IMR-90 (cell line): ENCODE results near the gene BCKDK. TPM values are rescaled to one million over a fixed set of nuclear protein-coding genes. Genes with fewer than 3 reads are reported as not detected.
A peak's percentile ranks its signal among the peaks of the same experiment; 100 is the strongest.

Experiments used
- ATAC-seq: fragments of 200-7000 bp; cut with Tn5 transposase; 2 replicates; pipeline ENCODE4 v1.9.1; 2020; ENCODE audit warnings: low read depth, mild to moderate bottlenecking, moderate library complexity
- BruUV-seq: library from RNA; stranded (reverse); fragments of 400-500 nt; replicated peaks from 2 replicates; lab custom pipeline; 2021; lab: Mats Ljungman, UMichigan
- CTCF ChIA-PET: fragments of 300-600 bp; formaldehyde crosslinking; extraction: SDS; loops from one replicate; lab custom pipeline; 2021; ENCODE audit warnings: antibody characterized with exemption; lab: Yijun Ruan, JAX
- POLR2A ChIA-PET: fragments of 300-600 bp; sonication (Branson Sonifier 250); formaldehyde crosslinking; loops from one replicate; lab custom pipeline; 2022; ENCODE audit warnings: antibody characterized with exemption; ENCODE audit not compliant: unreplicated experiment; lab: Charles Lee
- DNase-seq: peaks from one replicate; pipeline ENCODE4 v3.0.0; 2013
- H2AFZ ChIP-seq: replicated peaks from 2 replicates; pipeline ENCODE3; 2013; ENCODE audit warnings: low read length, mild to moderate bottlenecking; ENCODE audit not compliant: poor library complexity
- H2AK5ac ChIP-seq: 2 replicates; pipeline ENCODE4 v1.6.1; 2013; ENCODE audit warnings: low read depth, low read length, inconsistent platforms
- H2AK9ac ChIP-seq: replicated peaks from 2 replicates; pipeline ENCODE3; 2013; ENCODE audit warnings: mild to moderate bottlenecking, low read depth, low read length, moderate library complexity; ENCODE audit not compliant: poor library complexity
- H2BK120ac ChIP-seq: 2 replicates; pipeline ENCODE4 v1.6.1; 2013; ENCODE audit warnings: low read depth, low read length, inconsistent platforms
- H2BK15ac ChIP-seq: 3 replicates; pipeline ENCODE4 v1.6.1; 2013; ENCODE audit warnings: low read depth, low read length, inconsistent platforms
- H2BK20ac ChIP-seq: 2 replicates; pipeline ENCODE4 v1.6.1; 2013; ENCODE audit warnings: low read depth, mild to moderate bottlenecking, inconsistent platforms, low read length, moderate library complexity
- H2BK5ac ChIP-seq: 2 replicates; pipeline ENCODE4 v1.6.1; 2013; ENCODE audit warnings: mild to moderate bottlenecking, low read depth, low read length, inconsistent platforms; ENCODE audit not compliant: poor library complexity, severe bottlenecking
- H3K14ac ChIP-seq: replicated peaks from 2 replicates; pipeline ENCODE4 v1.6.1; 2013; ENCODE audit warnings: low read depth, low read length, inconsistent platforms
- H3K18ac ChIP-seq: 2 replicates; pipeline ENCODE4 v1.6.1; 2013; ENCODE audit warnings: low read depth, low read length, control low read depth
- H3K23ac ChIP-seq: 2 replicates; pipeline ENCODE4 v1.6.1; 2013; ENCODE audit warnings: low read depth, low read length, inconsistent platforms
- H3K27ac ChIP-seq: 2 replicates; pipeline ENCODE4 v1.5.1; 2013; ENCODE audit warnings: mild to moderate bottlenecking, control low read depth, low read length; ENCODE audit not compliant: insufficient read depth
- H3K27me3 ChIP-seq: 2 replicates; pipeline ENCODE4 v1.6.1; 2013; ENCODE audit warnings: low read length; ENCODE audit not compliant: control insufficient read depth, insufficient read depth
- H3K36me3 ChIP-seq: 2 replicates; pipeline ENCODE4 v1.6.1; 2013; ENCODE audit warnings: low read length, mixed read lengths; ENCODE audit not compliant: control insufficient read depth, insufficient read depth
- H3K4ac ChIP-seq: 2 replicates; pipeline ENCODE4 v1.6.1; 2013; ENCODE audit warnings: low read depth, low read length, inconsistent platforms
- H3K4me1 ChIP-seq: 2 replicates; pipeline ENCODE4 v1.6.1; 2013; ENCODE audit warnings: low read length, mixed read lengths; ENCODE audit not compliant: control insufficient read depth, insufficient read depth
- H3K4me2 ChIP-seq: 2 replicates; pipeline ENCODE4 v1.6.1; 2013; ENCODE audit warnings: low read depth, mild to moderate bottlenecking, control low read depth, low read length, moderate library complexity
- H3K4me3 ChIP-seq: 2 replicates; pipeline ENCODE4 v1.5.1; 2013; ENCODE audit warnings: low read depth, mild to moderate bottlenecking, control low read depth, low read length, moderate library complexity; ENCODE audit not compliant: insufficient read depth
- H3K56ac ChIP-seq: 2 replicates; pipeline ENCODE4 v1.6.1; 2013; ENCODE audit warnings: low read length, inconsistent platforms; ENCODE audit not compliant: insufficient read depth; ENCODE audit errors: extremely low read depth
- H3K79me1 ChIP-seq, 2 experiments: 2 replicates each; pipeline ENCODE4 v1.6.1; 2013; ENCODE audit warnings: low read length in 2 of 2, inconsistent platforms in 1 of 2, low read depth in 1 of 2
- H3K9ac ChIP-seq: 2 replicates; pipeline ENCODE4 v1.6.1; 2013; ENCODE audit warnings: low read depth, low read length, control low read depth
- H3K9me1 ChIP-seq: 2 replicates; pipeline ENCODE4 v1.6.1; 2013; ENCODE audit warnings: low read length, inconsistent platforms; ENCODE audit not compliant: insufficient read depth
- H3K9me3 ChIP-seq: 2 replicates; pipeline ENCODE4 v1.6.1; 2013; ENCODE audit warnings: low read length; ENCODE audit not compliant: control insufficient read depth, insufficient read depth
- H4K20me1 ChIP-seq: 2 replicates; pipeline ENCODE4 v1.6.1; 2013; ENCODE audit warnings: low read length, inconsistent platforms; ENCODE audit not compliant: insufficient read depth
- H4K5ac ChIP-seq: 2 replicates; pipeline ENCODE4 v1.6.1; 2013; ENCODE audit warnings: mild to moderate bottlenecking, low read depth, low read length, control low read depth
- H4K8ac ChIP-seq, 2 experiments: 2 replicates each; pipeline ENCODE4 v1.6.1; 2013; ENCODE audit warnings: low read depth in 2 of 2, low read length in 2 of 2, control low read depth in 1 of 2, inconsistent platforms in 1 of 2
- H4K91ac ChIP-seq: 2 replicates; pipeline ENCODE4 v1.6.1; 2013; ENCODE audit warnings: low read depth, low read length, inconsistent platforms; ENCODE audit not compliant: insufficient read depth
- USF2 ChIP-seq: fragments of 150-350 bp; IDR thresholded peaks from 2 replicates; pipeline ENCODE4 v1.6.1; 2017; ENCODE audit warnings: mild to moderate bottlenecking, antibody characterized with exemption, low read length, low read depth
- WGBS, 2 experiments: methylation state at CpG; one replicate each; pipeline versions ENCODE4 v1.1.5 to v1.1.7; 2013; ENCODE audit warnings: missing lambda C conversion rate in 2 of 2; ENCODE audit not compliant: insufficient read length in 1 of 2; ENCODE audit errors: extremely low coverage in 2 of 2; 5-methylcytosine and 5-hydroxymethylcytosine counted together
- dilution Hi-C: fragments of 300-500 bp; cut with HindIII; formaldehyde crosslinking; loops from one replicate; pipeline ENCODE4 v1.14.3; 2018; ENCODE audit warnings: low sequenced_read_pairs; ENCODE audit not compliant: unreplicated experiment
- in situ Hi-C: fragments of 300-500 bp; cut with MboI; formaldehyde crosslinking; loops from 3 replicates; pipeline ENCODE4 v1.14.3; 2019; ENCODE audit warnings: low sequenced_read_pairs, inconsistent platforms, mixed read lengths
- intact Hi-C: fragments of 100-400 bp; cut with micrococcal nuclease; formaldehyde crosslinking; loops from 2 replicates; pipeline ENCODE4 v1.10.0; 2022
- polyA plus RNA-seq, 3 experiments: library from polyadenylated mRNA; depleted of rRNA; stranded (reverse); fragments of >200 nt; gene quantifications; 2 replicates each; pipeline ENCODE4 v1.2.3, GENCODE V29; 2012; ENCODE audit warnings: low replicate concordance in 1 of 3
- total RNA-seq: library from RNA; depleted of rRNA; stranded (reverse); fragments of >200 nt; gene quantifications from 2 replicates; pipeline ENCODE4 v1.2.3, GENCODE V29; 2012

Gene BCKDK
- total and polyA plus RNA-seq, 2 of the 4 experiments (the other 2 are of a cell fraction), result 26.0 to 79.3 TPM

- no peak overlapping the region for H3K23ac ChIP-seq
- POLR2A ChIA-PET, result no interaction called here
- WGBS, 2 experiments, result no CpG with 5 or more reads among the region's 5 CpGs
- TF ChIP-seq USF2, result no peak
- no peak overlapping the region for H3K14ac ChIP-seq
- no peak overlapping the region for H3K18ac ChIP-seq
- H2BK5ac ChIP-seq, result no peak overlapping the region
- no peak overlapping the region for H2BK20ac ChIP-seq
- H3K9ac ChIP-seq, result no peak overlapping the region
- no peak overlapping the region for H3K4me3 ChIP-seq
- H3K27ac ChIP-seq, result no peak overlapping the region
- H3K4me1 ChIP-seq, result no peaks in the 10 kb centered on the region
- H3K4ac ChIP-seq, result no peak overlapping the region
- no peak overlapping the region for H4K91ac ChIP-seq
- H3K4me2 ChIP-seq, result no peak overlapping the region
- H3K27me3 ChIP-seq, result peaks cover 40% of the 10 kb centered on the region
- H3K79me1 ChIP-seq, result no peaks in the 10 kb centered on the region
- H2AK9ac ChIP-seq, result peak overlapping the region; percentile 71
- no peak overlapping the region for H2BK120ac ChIP-seq
- in situ Hi-C loops, result no loop called here
- no peaks in the 10 kb centered on the region; the same call in 1 of the 2 replicates for H4K20me1 ChIP-seq
- no peak overlapping the region for H2AK5ac ChIP-seq
- CTCF ChIA-PET, result no interaction called here
- H4K8ac ChIP-seq, result no peak overlapping the region
- ATAC-seq (no peak), DNase-seq (no peak)
- dilution Hi-C loops, result no loop called here
- BruUV-seq, result no TSS peak
- H3K9me1 ChIP-seq, result no peaks in the 10 kb centered on the region
- H4K5ac ChIP-seq, result no peak overlapping the region
- H2AFZ ChIP-seq, result no peak overlapping the region
- no peaks in the 10 kb centered on the region for H3K9me3 ChIP-seq
- H3K56ac ChIP-seq, result no peak overlapping the region
- H3K36me3 ChIP-seq, result no peaks in the 10 kb centered on the region
- intact Hi-C loops, result no loop called here
- H2BK15ac ChIP-seq, result no peak overlapping the region
These were observed 41.1 kb downstream of the BCKDK start for GRCh38 chr16:31149332-31149731.
